LoVo (cell line): ENCODE results near the gene DOLK.
"Not testable (repeated sequence)": the region's sequence is repeated elsewhere in the genome, so short reads cannot be mapped to it uniquely, and the experiment has no call there.

Experiments used
- DNase-seq: peaks from one replicate; pipeline ENCODE4 v3.0.0-alpha.2; 2016; ENCODE audit warnings: low spot score

DOLK gene

GRCh38 chr9:128947527-128948301 lies at the start of gene DOLK, which contains the start of gene NUP188:
DOLK (minus strand) TSS chr9:128947603; CDS start chr9:128947303, 300 bp downstream.
NUP188 (plus strand) TSS chr9:128947699; CDS start chr9:128947720, 21 bp downstream.
- peak; percentile 95 for DNase-seq

DNA sequence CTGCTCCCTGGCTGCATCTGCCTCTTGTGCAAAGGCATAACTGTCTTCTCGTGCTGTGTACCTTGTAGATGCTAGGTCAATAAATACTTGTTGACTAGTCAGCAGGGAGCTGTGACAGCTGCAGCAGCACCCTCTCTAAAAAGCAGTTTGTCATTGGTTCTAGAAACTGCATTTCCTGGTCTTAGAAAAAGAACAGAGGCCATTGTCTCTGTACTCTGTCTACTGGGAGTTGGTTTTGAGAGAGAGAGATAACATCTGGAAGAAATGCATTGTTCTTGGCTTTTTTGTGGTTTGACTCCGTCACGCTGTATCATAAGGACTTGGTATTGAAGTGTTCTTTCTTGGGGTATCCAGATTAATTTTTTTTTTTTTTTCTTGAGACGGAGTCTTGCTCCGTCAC lies 48.4 kb upstream of the DOLK start:
- DNase-seq = no peak

- DNase-seq = no peak
Observed at GRCh38 chr9:128992995-128993394, 45.6 kb upstream of the DOLK start.

- DNase-seq = no peak
Observed at GRCh38 chr9:128987805-128988204, 40.4 kb upstream of the DOLK start.

- DNase-seq = no peak
Observed at GRCh38 chr9:128986671-128987070, 39.3 kb upstream of the DOLK start.

- no peak for DNase-seq
Observed at GRCh38 chr9:128983536-128983935, 36.1 kb upstream of the DOLK start.

GRCh38 chr9:128979111-128979510 lies 31.7 kb upstream of the DOLK start:
- DNase-seq = no peak

DNA sequence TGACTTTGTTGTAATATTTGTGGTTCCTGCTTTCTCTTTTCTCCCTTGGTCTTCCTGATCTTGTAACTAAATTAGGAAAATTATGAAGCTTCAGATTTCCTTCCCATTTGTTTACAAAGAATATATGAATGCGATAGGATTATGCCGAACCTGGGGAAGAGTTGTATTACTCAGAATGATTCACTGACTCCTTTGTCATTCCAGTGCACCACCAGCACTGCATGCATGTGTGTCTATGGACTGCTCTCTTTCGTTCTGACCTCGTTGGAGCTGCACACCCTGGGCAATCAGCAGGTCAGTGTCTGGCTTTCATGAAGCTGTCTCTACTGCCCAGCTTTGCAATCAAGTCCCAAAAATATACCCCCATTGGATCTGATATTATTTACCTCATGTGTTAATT lies 25.6 kb upstream of the DOLK start:
- no peak for DNase-seq

- no peak for DNase-seq
Observed at GRCh38 chr9:128969491-128969890, 22.1 kb upstream of the DOLK start.

GRCh38 chr9:128961403-128961802 lies 14.0 kb upstream of the DOLK start:
- DNase-seq = not testable (repeated sequence)

DNA sequence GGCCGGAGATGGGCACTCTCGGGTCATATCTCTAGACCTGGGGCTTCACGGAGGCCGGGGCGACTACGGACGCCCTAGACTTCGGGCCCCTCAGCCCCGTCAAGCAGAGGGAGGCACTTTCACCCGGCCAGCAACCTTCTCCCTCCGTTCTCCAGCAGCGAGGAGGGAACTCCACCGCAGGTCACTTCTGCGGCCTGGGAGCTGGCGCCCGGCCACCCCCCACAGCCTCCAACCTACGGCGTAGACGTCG lies 201 bp downstream of the DOLK start:
- DNase-seq = no peak

DNA sequence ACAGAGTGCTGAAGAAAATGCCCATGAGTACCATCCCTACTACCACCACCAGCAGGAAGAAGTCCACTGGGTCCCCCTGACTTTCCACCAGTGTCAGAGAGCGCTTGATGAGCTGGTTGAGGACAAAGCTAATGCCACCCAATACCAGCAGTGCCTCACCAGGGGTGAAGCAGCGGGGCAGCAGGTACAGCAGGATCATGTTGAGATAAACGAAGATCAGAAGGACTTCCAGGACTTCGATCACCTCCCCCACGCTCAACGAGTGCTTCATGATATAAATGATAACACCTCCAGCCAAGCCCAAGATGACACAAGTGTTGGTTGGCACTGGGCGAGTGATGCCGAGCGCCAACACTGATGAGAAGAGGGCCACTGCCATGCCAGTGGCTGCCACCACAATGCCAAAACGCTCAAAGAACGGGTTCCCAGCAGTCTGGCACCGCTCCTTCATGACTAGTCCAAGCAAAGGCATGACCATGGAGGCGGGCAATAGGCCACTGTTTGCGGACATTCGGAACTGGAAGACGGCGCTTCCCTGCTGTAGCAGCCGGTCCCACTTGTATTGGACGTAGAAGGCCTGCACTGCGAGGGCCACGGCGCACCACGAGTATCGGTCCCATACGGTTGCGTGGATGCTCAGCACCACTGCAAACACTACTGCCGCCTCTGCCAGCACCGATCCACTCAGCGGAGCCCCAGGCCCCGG lies 679 bp downstream of the DOLK start:
- peak; percentile 7 for DNase-seq

GRCh38 chr9:128945798-128946501 lies 1.5 kb downstream of the DOLK start:
- DNase-seq = no peak

DNA sequence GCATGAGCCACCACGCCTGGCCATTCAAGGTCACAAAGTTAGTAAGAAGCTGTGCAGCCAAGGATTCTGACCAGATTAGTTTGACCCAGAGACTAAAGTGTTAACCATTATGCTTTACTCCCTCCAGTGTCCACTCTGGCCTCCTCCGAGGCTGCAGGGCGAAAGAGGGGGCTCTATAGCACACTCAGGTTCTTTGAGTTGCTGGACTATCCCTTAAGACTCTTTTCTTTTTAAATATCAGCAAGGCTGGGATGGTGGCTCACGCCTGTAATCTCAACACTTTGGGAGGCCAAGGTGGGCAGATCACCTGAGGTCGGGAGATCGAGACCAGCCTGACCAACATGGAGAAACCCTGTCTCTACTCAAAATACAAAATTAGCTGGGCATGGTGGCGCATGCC lies 2.4 kb downstream of the DOLK start:
- not testable (repeated sequence) for DNase-seq

GRCh38 chr9:128943832-128944620 lies 3.4 kb downstream of the DOLK start:
- DNase-seq = no peak

GRCh38 chr9:128940946-128941755 lies 6.3 kb downstream of the DOLK start:
- DNase-seq = no peak

DNA sequence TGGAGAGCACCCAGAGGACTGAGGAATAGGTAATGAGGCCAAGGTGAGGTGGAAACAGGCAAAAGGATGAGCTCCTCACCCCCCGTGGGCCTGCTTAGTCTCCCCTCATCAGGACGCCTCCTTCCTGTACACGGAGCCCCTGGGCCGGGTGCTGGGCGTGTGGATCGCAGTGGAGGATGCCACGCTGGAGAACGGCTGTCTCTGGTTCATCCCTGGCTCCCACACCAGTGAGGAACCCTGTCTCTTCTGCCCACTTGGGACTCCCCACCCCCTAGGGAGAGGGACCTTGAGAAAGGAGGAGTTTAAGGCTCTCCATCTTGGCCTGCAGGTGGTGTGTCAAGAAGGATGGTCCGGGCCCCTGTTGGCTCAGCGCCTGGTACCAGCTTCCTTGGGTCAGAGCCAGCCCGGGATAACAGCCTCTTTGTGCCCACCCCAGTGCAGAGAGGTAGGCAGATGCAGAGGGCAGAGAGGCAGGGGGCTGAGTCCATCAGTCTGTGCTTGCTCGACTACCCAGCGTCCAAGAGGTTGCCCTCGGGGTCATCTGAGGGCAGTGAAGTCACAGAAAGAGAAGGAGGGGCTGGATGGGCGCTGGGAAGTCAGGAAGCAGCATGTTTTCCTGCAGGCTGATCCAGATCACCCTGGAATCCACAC lies 7.0 kb downstream of the DOLK start:
- DNase-seq = no peak

- no peak for DNase-seq
Observed at GRCh38 chr9:128937310-128938165, 9.9 kb downstream of the DOLK start.

GRCh38 chr9:128936171-128936865 lies 11.1 kb downstream of the DOLK start:
- no peak for DNase-seq
